ENCODE data around the gene GALNT13. TPM values are rescaled to one million over a fixed set of nuclear protein-coding genes. Genes with fewer than 3 reads are reported as not detected.

GALNT13 gene
- total and polyA plus RNA-seq, 4 donors, result not detected

DNA sequence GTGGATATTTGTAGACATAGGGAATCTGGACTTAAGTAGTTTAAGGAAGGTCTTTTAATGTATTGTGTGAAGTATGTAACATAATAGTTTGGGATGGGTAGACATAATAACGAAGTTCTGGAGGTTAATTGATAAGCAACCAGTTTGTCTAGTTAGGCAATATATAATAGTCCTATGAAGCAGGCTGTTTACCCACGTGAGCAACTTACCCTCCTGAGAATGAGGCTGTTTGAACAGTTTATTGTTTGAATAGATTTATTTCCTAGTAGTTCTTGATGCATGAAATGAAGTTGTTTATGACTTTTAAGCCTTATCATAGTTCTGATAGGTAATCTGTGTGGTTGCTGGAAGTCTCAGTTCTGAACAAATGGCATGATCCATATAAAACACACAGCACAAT lies 361.5 kb downstream of the GALNT13 start:
- no peaks in the 10 kb centered on the region for H3K27me3 ChIP-seq (ENCODE audit: control insufficient read depth in 4 of 4, insufficient read depth in 4 of 4, low read length in 3 of 4)
- WGBS, result 47% methylated on average over 2 of the region's 2 CpGs
- no peak overlapping the region for H3K4me3 ChIP-seq (ENCODE audit: low read depth in 1 of 3, low read length in 3 of 3)
- TF ChIP-seq TAF1 (conservative IDR thresholded peaks at IDR 0.05), result no peak
- TF ChIP-seq NR2F2 (IDR thresholded peaks at IDR 0.05), result no peak
- TF ChIP-seq, protein P1, sequence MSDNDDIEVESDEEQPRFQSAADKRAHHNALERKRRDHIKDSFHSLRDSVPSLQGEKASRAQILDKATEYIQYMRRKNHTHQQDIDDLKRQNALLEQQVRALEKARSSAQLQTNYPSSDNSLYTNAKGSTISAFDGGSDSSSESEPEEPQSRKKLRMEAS (IDR thresholded peaks at IDR 0.05), result no peak
- no peak for TF ChIP-seq GABPA (IDR thresholded peaks at IDR 0.05 in 1 of 2, conservative IDR thresholded peaks at IDR 0.05 in 1 of 2)
- no peak for TF ChIP-seq RXRA (IDR thresholded peaks at IDR 0.05)
- TF ChIP-seq, protein P2, sequence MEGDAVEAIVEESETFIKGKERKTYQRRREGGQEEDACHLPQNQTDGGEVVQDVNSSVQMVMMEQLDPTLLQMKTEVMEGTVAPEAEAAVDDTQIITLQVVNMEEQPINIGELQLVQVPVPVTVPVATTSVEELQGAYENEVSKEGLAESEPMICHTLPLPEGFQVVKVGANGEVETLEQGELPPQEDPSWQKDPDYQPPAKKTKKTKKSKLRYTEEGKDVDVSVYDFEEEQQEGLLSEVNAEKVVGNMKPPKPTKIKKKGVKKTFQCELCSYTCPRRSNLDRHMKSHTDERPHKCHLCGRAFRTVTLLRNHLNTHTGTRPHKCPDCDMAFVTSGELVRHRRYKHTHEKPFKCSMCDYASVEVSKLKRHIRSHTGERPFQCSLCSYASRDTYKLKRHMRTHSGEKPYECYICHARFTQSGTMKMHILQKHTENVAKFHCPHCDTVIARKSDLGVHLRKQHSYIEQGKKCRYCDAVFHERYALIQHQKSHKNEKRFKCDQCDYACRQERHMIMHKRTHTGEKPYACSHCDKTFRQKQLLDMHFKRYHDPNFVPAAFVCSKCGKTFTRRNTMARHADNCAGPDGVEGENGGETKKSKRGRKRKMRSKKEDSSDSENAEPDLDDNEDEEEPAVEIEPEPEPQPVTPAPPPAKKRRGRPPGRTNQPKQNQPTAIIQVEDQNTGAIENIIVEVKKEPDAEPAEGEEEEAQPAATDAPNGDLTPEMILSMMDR (IDR thresholded peaks at IDR 0.05; ENCODE audit: low read depth, low read length, missing input control), result no peak
- no peak for TF ChIP-seq EGR1 (IDR thresholded peaks at IDR 0.05; ENCODE audit: low read depth in 2 of 2)
- TF ChIP-seq FOXA2 (IDR thresholded peaks at IDR 0.05), result no peak
- no peak overlapping the region for H3K9ac ChIP-seq (ENCODE audit: low read depth in 1 of 2, low read length in 2 of 2)
- no peaks in the 10 kb centered on the region for H3K9me3 ChIP-seq (ENCODE audit: control insufficient read depth in 4 of 4, low read length in 3 of 4)
- no peaks in the 10 kb centered on the region for H3K4me1 ChIP-seq (ENCODE audit: control insufficient read depth in 4 of 4, insufficient read depth in 4 of 4, low read length in 3 of 4)
- no peak overlapping the region for H3K27ac ChIP-seq (ENCODE audit: low read depth in 1 of 2, low read length in 2 of 2)
- H3K36me3 ChIP-seq (ENCODE audit: control insufficient read depth in 4 of 4, insufficient read depth in 3 of 4, low read depth in 1 of 4, low read length in 3 of 4), result no peaks in the 10 kb centered on the region
- DNase-seq (ENCODE audit: low spot score), result no peak

- Histone ChIP-seq H3K27ac (ENCODE audit: low read depth in 1 of 2, low read length in 2 of 2) (no peak overlapping the region), H3K9me3 (ENCODE audit: control insufficient read depth in 4 of 4, low read length in 3 of 4) (no peaks in the 10 kb centered on the region), H3K4me1 (ENCODE audit: control insufficient read depth in 4 of 4, insufficient read depth in 4 of 4, low read length in 3 of 4) (no peaks in the 10 kb centered on the region), H3K4me3 (ENCODE audit: low read depth in 1 of 3, low read length in 3 of 3) (no peak overlapping the region), H3K27me3 (ENCODE audit: control insufficient read depth in 4 of 4, insufficient read depth in 4 of 4, low read length in 3 of 4) (peaks cover 0 to 4% (median 0%) of the 10 kb centered on the region in 4 donors), H3K9ac (ENCODE audit: low read depth in 1 of 2, low read length in 2 of 2) (no peak overlapping the region), H3K36me3 (ENCODE audit: control insufficient read depth in 4 of 4, insufficient read depth in 3 of 4, low read depth in 1 of 4, low read length in 3 of 4) (no peaks in the 10 kb centered on the region)
- 65% methylated on average over 1 of the region's 1 CpG for WGBS
- DNase-seq (ENCODE audit: low spot score), result no peak
- TF ChIP-seq, protein P3, sequence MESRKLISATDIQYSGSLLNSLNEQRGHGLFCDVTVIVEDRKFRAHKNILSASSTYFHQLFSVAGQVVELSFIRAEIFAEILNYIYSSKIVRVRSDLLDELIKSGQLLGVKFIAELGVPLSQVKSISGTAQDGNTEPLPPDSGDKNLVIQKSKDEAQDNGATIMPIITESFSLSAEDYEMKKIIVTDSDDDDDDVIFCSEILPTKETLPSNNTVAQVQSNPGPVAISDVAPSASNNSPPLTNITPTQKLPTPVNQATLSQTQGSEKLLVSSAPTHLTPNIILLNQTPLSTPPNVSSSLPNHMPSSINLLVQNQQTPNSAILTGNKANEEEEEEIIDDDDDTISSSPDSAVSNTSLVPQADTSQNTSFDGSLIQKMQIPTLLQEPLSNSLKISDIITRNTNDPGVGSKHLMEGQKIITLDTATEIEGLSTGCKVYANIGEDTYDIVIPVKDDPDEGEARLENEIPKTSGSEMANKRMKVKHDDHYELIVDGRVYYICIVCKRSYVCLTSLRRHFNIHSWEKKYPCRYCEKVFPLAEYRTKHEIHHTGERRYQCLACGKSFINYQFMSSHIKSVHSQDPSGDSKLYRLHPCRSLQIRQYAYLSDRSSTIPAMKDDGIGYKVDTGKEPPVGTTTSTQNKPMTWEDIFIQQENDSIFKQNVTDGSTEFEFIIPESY (IDR thresholded peaks at IDR 0.05), result no peak
- TF ChIP-seq, protein P2 (IDR thresholded peaks at IDR 0.05; ENCODE audit: low read depth, low read length, missing input control), result no peak
- TF ChIP-seq RXRA (IDR thresholded peaks at IDR 0.05), result no peak
- no peak for TF ChIP-seq SP1 (IDR thresholded peaks at IDR 0.05)
- TF ChIP-seq FOXA1 (IDR thresholded peaks at IDR 0.05), result no peak
- TF ChIP-seq, protein P1 (IDR thresholded peaks at IDR 0.05), result no peak
- no peak for TF ChIP-seq GABPA (IDR thresholded peaks at IDR 0.05 in 1 of 2, conservative IDR thresholded peaks at IDR 0.05 in 1 of 2)
Measured at GRCh38 chr2:154238252-154238651, 366.5 kb downstream of the GALNT13 start.

All from liver (tissue), 9 donors.